NCI-H1092 treated with DMSO at 0.1 percent for 48 hours (cell line): Measurements from ENCODE around the gene MYO15A.
"Not testable (repeated sequence)": the region's sequence is repeated elsewhere in the genome, so short reads cannot be mapped to it uniquely, and the experiment has no call there.

ENCODE experiments used
- DNase-seq: peaks from one replicate; lab custom pipeline; 2025; lab: John Stamatoyannopoulos, UW

Gene MYO15A

DNA sequence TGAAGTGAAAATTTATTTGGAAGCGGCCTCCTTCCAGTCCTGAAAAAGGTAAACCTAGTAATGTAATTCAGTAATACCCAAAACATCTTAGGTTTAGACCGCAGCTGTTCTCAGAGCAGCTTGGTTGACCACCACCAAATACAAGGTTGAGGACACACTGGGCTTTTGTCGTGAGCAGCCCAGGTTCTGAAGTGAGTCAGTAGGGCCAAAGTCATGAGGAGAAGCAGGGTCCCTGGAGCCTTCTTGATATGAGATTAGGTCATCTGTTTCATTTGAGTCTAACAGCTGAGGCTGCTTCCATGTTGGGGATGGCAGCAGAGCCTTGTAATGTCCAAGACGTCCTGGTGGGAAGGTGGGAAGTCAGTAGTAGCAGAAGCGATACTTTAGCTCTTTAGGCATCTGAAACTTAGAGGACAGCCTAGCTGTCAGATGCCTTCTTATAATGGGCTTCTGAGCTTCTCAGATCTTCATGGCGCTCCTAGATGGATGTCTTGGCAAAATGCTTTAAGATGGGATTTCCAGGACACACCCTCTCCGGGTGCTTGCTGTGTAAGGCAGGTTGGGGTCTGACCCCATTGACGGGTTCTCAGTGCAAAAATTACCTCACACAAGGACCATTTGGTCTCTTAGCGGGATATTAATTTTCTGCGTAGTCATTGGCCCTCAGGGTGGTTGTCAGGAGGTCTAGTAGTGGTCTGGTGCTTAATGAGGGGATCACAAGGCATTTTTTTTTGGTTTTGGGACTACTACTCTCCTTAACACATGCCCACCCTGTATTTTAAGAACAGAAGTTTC lies 77.5 kb downstream of the MYO15A start:
- DNase-seq: no peak

DNA sequence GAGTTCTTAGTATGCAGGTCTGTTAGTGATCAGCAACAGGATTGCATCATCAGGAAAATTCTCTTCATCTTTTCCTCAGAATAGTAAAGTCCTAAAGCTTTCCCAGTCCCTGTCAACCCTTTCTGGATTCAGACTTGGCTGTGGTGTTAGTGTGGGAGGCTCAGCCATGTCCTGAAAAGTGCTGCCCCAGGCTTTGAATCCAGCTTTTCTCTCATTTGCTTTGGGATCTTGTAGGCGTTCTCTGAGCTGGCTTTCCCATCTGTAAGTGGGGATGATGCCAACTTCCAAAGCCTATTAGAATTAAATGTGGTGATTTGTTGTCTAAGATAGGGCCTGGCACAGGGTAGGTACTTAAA lies 78.0 kb downstream of the MYO15A start:
- DNase-seq: no peak

DNA sequence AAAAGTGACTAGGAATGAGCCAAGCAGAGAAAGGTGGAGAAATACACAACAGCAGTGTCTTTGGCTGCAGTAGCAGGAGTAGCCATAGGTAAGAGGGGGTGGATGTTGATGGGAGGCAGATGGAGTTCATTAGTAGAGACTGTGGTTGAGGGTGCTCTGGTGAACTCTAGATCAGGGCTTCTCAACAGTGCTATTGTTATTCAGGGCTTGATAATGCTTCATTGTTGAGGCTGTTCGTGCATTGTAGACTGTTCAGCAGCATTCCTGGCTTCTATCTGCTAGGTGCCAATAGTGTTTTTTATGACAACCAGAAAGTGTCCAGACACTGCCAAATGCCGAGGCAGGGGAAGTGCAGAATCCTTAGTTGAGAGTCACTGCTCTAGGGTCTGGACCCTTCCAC lies 78.7 kb downstream of the MYO15A start:
- DNase-seq: no peak

DNA sequence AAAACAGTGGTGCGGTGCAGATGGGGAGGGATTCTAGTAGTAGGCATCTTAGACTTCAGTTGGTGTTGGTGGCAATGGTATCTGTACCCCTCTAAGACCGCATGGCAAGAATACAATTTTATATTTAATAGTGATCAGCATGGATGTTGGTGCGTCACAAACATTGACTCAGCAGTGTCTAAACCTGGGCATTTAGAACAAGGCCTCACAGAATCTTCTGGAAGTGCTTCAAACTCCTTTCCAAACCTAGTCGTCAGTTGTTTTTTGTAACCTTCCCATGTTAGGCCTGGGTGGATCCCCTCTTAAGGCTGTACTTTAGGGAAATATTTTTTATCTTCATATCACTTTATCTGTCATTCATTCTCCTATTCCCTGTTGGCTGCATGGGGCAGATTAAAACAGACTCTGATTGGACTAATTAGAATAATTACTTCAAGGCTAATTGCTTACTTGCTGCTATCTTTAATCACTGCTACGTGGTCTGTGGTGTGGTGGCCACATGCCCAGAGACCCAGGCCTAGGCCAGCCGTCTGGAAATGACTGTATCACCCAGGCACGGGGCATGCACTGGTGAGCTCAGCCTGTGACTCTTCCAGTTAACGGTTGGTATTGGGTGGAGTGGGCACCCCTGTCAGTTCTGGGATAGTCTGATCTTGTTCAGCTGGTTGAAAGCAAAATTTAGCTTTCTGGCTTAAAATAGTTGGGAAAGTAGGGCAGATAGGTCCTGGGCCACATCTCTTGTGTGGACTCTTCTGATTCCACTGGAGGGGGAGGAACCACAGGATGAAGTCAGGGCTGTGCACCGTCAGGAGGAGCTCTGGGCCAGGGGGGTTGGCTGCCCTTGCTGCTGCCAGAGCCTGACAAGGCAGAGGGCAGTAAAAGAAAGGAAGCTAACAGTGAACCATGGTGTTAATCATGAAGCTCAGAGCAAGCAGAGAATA lies 79.5 kb downstream of the MYO15A start:
- DNase-seq: no peak

DNA sequence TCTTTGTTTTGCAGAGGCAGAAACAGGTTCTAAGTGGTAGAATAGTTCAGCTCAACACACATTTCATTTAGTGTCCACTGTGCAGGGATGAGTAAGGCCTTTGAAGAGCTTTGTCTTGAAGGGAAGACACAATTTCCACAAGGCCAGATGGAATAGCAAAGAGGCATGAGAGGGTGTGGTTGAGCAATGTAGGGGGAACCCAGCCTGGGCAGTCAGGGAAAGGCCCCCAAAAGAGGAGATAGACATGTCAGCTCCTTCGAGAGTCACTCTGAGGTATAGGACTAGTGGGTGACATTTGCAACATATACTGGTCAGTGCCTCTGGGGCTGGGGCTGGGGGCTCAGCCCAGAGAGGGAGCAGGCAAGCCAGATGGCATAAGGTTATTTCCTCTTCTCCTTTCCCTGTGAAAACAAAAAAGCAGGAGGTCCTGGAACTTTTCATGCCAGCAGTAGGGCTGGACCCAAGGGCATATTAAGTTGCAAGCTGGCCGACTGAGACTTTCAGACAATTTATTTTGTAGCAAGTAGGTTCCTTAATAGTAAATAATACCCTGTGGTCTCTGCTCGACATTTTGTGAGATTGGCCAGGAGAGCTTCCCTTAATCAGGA lies 82.2 kb downstream of the MYO15A start:
- DNase-seq: no peak

DNA sequence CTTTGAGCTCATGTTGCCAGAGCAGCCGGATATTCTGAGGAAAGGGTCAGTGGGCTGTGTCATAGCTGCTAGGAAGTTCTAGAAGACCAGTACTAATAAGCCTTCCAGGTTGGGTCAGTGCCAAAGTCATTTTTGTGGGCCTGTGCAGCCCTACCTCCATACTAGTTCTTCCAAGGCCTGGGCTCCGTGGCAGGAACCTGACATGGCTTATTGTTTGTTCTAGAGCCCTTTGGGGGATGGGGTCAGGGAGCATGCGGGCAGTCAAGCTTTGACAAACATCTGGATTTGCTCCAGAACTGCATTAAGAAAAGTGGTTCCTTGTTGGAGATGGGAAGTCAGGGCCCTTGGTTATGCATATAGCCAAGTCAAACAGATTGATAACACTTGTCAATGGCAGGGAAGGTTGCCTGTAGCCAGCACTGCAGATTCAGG lies 82.7 kb downstream of the MYO15A start:
- no peak for DNase-seq

DNA sequence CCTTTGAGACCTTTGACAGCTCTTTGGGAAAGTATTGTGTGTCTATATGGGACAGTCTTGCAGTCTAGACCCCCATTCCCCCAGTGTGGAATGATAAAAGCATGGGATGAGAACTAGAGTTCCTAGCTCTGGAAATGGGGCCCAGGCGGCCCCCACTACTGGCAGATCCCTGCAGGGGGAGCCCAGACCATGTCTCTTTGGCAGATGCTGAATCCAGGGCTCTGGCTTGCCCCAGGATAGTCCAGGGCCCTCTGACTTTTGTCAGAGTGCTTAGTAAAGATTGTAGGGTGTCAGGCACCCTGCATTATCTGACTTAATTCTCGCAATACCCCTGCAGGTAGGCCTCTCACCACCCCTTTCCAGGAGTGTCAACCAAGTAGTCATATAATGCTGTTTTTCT lies 83.4 kb downstream of the MYO15A start:
- DNase-seq: no peak

DNA sequence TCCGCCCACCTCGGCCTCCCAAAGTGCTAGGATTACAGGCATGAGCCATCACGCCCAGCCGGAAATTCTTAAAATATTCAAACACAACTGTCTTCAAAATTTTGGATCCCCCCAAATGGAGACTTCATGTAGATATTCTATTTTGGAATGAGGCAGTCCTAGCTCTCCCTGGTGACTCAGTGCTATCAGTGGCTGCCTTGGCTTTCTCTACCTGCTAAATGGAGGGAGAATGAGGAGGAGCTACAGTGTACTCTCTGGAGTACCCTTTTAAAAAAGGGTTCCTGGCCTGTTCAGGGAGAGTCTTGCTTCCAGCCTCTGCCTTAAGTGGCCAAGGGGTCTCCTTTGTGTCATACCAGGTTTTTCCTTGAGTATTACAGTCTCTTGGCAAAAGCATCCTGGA lies 85.8 kb downstream of the MYO15A start:
- no peak for DNase-seq

DNA sequence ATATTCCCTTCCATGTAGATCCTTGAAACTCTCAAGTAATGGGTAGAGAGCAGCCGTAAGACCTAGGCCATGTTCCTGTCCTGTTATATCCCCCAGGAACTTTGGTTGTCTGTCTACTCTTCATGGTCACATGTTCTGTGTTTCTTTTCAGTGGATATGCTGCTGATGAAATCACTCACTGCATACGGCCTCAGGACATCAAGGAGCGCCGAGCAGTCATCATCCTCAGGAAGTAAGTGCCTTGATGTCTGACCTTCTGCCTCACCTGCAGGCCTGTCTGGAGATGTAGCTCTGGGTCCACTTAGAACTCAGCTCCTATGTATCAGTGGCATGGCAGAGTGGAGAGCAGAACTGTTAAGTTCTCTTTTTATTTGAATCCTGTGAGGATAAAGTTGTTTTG lies 86.2 kb downstream of the MYO15A start:
- DNase-seq: no peak

DNA sequence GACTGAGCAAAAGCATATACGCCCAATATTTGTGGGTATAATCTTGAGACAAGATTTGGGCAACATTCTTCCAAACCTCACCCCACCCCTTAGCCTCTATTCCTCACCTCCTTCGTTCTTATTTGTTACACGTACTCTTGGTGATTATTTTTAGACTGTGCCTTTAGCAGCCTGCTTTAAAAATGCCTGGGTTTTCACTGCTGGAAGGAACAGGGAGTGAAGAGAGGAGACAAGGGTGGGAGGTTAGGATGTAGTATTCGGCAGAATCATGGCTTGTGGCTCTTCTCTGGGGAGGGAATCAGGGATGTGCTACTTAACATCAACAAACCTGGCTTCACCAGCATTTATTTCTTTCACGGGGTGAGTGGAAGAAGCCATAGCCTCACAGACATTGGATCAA lies 86.7 kb downstream of the MYO15A start:
- DNase-seq: no peak

DNA sequence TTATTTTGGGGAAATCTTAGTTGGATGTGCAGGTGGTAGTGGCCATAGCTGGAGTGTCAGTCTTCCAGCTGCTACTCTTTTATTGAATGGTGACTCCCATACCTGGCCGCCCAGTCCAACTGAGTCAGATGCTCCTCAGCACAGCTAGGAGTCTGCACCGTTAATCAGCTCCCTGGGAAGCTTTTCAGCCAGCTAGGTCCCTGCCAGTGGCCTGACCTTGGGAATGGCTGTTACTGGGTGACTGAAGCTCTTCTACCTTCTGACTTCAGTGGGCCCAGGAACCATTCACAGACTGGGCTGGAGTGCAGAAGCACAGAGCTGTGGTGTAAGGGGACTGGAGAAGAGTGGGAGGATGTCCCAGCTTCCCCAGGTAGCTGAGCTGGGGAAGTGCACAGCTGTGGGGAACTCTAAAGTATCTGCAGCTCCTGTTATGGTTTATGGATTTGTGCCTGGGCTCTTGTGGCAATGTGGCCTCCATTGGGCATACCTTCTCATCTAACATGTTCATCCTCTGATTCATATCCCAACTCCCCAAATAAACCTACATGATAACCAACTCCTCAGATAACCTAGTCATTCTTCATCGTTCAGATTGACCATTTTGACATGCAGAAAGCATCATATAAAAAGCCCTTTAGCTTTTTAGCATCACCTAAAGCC lies 89.1 kb downstream of the MYO15A start:
- DNase-seq: no peak

DNA sequence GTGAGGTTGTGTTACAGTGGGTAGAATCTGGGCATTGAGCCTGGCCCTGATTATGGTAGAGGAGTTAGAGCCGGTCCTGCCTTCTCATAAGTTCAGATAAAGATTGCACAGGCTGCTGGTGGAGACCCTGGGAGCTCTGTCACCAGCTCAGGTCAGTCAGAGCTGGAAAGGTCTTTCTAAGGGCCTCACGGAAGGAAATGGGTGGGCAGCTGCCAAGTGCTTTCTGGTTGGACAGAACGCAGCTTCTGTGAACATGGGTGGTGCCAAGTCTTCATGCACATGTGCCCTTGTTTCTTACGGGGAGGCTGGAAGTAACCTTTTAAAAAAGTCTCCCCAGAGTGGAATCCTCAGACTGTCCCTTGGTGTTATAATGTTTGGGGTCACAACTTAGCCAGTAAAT lies 90.0 kb downstream of the MYO15A start:
- no peak for DNase-seq

DNA sequence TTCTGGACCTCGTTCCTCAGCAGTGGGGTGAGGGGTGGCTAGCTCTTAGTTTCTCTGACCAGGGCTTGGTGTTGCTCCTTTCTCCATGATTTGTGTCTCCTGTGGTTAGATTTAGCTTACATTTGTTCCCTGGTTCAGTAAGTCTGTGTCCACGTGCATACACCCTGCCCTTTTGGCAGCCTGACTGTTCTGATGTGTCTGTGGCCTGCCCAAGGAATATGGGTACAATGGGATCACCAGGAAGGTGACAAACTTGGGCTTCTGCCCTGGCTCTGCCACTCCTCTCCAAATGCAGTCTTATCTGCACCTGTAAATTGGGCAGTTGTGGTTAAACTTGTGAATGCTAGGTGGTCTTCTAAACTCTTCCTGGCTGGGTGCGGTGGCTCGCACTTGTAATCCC lies 92.6 kb downstream of the MYO15A start:
- DNase-seq: no peak

DNA sequence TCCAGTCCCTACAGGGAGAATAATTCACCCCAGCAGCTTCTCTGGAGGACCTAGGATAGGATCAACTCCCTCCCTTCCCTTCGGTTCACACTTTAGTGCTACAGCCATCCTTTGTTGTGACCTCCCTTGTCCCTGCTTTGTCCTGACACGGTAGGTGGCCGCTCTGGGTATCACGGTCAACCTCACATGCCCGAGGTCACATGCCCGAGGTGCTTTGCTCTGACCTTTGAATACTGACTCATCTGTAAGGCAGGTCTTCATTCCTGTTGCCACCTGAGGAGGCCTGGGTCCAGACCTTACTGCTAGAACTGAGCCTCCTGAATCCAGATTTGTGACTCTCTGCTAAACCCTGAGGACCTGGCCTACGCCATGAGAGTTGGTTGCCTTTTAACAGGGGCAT lies 94.8 kb downstream of the MYO15A start:
- DNase-seq: no peak

DNA sequence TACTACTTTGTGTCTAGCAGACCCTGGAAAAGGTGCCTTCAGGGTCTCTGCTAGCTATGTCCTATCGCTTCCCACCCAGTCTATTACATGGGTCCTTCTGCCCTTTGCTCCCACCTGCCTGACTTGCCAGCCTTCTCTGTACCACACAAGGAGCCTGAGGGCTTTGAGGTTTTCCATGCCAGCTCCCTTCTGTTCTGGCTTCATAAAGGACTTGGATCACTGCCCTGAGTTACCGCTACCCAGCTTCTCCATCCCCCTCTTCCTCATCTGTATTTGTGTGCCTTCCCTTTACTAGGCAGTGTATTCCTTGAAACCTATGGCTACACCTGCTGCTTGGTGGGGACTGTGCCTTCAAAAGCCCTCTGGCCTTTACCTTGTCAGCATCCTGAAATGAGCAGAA lies 97.3 kb downstream of the MYO15A start:
- no peak for DNase-seq

DNA sequence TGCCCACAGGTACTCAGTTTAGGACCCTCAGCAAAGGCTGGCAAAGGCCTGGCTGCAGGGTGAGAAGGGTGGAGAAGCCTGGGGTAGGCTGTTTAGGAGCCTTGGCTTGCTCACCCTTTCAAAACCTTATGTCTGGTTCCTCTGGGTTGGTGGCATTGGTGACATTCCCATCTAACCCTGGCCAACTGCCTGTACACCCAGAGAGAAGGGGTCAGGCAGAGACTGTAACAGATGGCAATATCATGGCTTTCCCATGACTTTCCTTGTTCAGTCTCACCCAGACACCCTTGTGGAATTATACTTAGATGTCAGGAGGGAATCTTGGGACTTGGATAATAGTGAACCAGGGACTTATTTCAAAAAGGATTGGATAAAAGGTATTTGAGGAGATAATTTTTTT lies 98.4 kb downstream of the MYO15A start:
- no peak for DNase-seq

DNA sequence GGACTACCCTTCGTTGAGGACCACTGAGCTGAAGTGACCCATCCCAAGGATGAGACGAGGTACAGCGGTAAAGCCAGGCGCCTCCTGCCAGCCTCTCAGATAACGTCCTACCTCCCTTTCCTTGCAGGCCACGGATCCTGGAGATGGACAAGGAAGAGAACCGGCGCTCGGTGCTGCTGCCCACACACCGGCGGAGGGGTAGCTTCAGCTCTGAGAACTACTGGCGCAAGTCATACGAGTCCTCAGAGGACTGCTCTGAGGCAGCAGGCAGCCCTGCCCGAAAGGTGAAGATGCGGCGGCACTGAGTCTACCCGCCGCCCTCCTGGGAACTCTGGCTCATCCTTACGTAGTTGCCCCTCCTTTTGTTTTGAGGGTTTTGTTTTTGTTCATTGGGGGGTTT lies 99.5 kb downstream of the MYO15A start:
- no peak for DNase-seq

DNA sequence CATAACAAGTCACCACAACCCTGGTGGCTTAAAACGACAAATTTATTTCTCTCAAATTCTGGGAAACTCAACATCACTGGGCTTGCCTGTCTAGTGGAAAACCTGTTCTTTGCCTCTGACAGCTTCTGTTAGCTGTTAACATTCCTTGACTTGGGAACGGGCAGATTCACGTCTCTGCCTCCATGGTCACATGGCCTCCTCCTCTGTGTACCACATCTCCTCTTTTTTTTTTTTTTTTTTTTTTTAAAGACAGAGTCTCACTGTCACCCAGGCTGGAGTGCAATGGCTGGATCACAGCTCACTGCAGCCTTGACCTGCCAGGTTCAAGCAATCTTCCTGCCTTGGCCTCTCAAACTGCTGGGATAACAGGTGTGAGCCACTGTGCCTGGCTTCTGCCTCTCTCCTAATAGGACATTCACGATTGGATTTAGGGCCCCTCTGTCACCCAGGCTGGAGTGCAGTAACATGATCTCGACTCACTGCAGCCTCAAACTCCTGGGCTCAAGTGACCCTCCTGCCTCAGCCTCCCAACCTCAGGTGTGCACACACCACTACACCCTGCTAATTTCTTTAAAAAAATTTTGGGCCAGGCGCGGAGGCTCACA lies 105.2 kb downstream of the MYO15A start:
- no peak for DNase-seq

DNA sequence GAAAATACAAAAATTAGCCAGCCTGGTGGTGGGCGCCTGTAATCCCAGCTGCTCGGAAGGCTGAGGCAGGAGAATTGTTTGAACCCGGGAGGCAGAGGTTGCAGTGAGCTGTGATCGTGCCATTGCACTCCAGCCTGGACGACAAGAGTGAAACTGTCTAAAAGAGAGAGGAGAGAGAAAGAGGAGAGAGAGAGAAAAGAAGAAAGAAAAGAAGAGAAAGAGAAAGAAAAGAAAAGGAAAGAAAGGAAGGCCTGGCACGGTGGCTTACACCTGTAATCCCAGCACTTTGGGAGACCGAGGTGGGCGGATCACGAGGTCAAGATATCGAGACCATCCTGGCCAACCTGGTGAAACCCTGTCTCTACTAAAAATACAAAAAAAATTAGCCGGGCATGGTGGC lies 108.3 kb downstream of the MYO15A start:
- DNase-seq: not testable (repeated sequence)

DNA sequence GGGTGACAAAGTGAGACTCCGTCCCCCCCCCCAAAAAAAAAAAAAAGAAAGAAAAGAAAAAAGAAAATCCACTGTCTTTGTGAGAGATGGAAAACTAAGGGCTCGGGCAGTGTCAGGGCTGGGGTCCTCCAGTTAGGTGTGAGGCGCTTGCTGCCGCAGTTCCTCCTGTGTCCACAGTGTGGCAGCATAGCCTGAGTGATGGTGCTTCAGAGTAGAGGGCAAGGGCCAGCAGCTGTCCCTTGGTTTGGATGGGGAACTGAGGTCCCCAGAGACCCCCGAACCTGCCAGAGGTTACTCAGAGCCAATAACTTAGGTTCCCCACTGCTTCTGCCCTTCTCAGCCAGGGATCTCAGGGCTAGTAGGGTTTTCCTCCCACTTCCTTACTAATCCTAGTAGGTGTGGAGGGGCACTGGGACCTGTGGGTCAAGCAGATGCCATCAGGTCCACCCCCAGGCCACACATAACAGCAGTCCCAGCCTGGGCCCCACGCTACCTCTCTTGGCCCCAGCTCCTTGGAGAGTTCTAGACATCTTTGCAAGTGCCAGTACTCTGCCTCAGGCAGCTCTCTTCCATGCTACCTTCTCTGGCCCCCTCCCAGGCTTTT lies 109.0 kb downstream of the MYO15A start:
- peak; percentile 27 for DNase-seq

DNA sequence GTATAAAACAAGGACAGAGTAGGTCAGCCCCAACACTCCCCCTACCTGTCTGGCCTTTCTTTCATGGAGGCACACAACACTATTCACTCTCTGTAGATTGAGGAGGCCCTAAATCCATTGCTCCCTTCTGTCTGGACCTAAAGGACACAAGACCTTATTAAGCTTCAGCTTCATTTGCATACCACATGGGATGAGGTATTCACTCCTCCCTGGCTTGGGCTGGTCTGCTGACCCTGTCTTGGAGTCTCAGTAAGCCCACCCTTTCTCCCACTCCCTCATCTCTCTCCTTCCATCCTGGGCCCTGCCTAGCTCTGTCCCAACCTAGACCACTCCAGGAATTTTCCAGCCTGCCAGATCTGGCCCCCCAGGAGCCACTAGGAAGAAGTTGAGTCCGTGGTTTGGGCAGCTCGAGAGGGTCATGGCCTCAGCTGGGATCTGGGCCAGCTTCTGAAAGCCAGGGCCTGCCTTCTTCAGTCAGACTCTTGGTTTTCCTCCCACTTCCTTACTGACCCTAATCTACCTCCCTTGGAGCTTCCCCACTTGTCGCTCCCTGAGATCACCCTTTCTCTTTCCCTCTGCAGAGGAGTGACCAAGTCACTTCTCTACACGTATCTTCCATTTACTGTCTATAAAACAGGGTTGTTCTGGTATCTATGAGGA lies 110.3 kb downstream of the MYO15A start:
- no peak for DNase-seq
